HepG2 (cell line): ENCODE measurements around the gene SULT2B1. TPM values are rescaled to one million over a fixed set of nuclear protein-coding genes. Genes with fewer than 3 reads are reported as not detected.
A peak's percentile ranks its signal among the peaks of the same experiment; 100 is the strongest.

ENCODE experiments used
- ATAC-seq: fragments of 200-7000 bp; cut with Tn5 transposase; 3 replicates; pipeline ENCODE4 v1.9.1; 2020; ENCODE audit warnings: mild to moderate bottlenecking, moderate library complexity
- BruUV-seq: library from RNA; stranded (reverse); fragments of 400-500 nt; replicated peaks from 2 replicates; lab custom pipeline; 2021; lab: Mats Ljungman, UMichigan
- CTCF ChIA-PET: fragments of 300-600 bp; formaldehyde crosslinking; extraction: SDS; loops from one replicate; lab custom pipeline; 2021; ENCODE audit warnings: low total read pairs, inconsistent platforms, low intra/inter-chr PET ratio; lab: Yijun Ruan, JAX
- POLR2A ChIA-PET: fragments of 350-600 bp; sonication (Branson Sonifier 250); formaldehyde crosslinking; loops from one replicate; lab custom pipeline; 2020; ENCODE audit warnings: antibody characterized with exemption, inconsistent platforms; lab: Yijun Ruan, JAX
- DNase-seq: peaks from one replicate; pipeline ENCODE4 v3.0.0-alpha.2; 2015; ENCODE audit warnings: low spot score
- FAIRE-seq: peaks from 3 replicates; lab custom pipeline; 2011; peaks lifted over from hg19 to GRCh38; lab: Jason Lieb, UNC
- H2AFZ ChIP-seq: one replicate; pipeline ENCODE4 v1.6.1; 2011; ENCODE audit warnings: low read length, inconsistent platforms
- H3K27ac ChIP-seq: fragments of 300-600 bp; 3 replicates; pipeline ENCODE4 v1.8.0; 2011; ENCODE audit warnings: mixed run types, mild to moderate bottlenecking, mixed read lengths, low read length, inconsistent platforms; ENCODE audit not compliant: insufficient read depth; ENCODE audit errors: extremely low read length
- H3K27me3 ChIP-seq, 2 experiments: fragments of 200-600 bp in 1 of 2; 2 replicates in 1 of 2; 3 replicates in 1 of 2; pipeline versions ENCODE4 v1.6.0 to v1.8.0; 2011; ENCODE audit warnings: low read length in 2 of 2, mild to moderate bottlenecking in 2 of 2, moderate library complexity in 2 of 2, inconsistent platforms in 1 of 2; ENCODE audit not compliant: insufficient read depth in 2 of 2, control insufficient read depth in 1 of 2
- H3K36me3 ChIP-seq, 2 experiments: fragments of 200-600 bp in 1 of 2; replicated peaks in 1 of 2; 2 replicates in 1 of 2; 3 replicates in 1 of 2; pipeline versions ENCODE4 v1.5.1 to v1.8.0; 2011; ENCODE audit warnings: low read length in 2 of 2, inconsistent platforms in 1 of 2; ENCODE audit not compliant: insufficient read depth in 2 of 2, control insufficient read depth in 1 of 2
- H3K4me1 ChIP-seq: 2 replicates; pipeline ENCODE4 v1.5.1; 2012; ENCODE audit warnings: low read length, inconsistent platforms; ENCODE audit not compliant: insufficient read depth
- H3K4me2 ChIP-seq: 2 replicates; pipeline ENCODE4 v1.6.0; 2011; ENCODE audit warnings: low read depth, low read length, inconsistent platforms
- H3K4me3 ChIP-seq, 3 experiments: fragments of 200-600 bp in 1 of 3; sonication (generic), shearing (Covaris generic) in 1 of 3; replicated peaks in 1 of 3; 2 replicates each; pipeline ENCODE4 v1.5.1; 2011 to 2016; ENCODE audit warnings: low read length in 3 of 3, inconsistent platforms in 2 of 3, low read depth in 2 of 3, mild to moderate bottlenecking in 2 of 3, control low read depth in 1 of 3, mixed read lengths in 1 of 3; ENCODE audit not compliant: insufficient read depth in 1 of 3
- H3K79me2 ChIP-seq: one replicate; pipeline ENCODE4 v1.6.1; 2011; ENCODE audit warnings: low read length, inconsistent platforms; ENCODE audit not compliant: insufficient read depth
- H3K9ac ChIP-seq: 2 replicates; pipeline ENCODE4 v1.6.0; 2011; ENCODE audit warnings: mild to moderate bottlenecking, low read depth, low read length, inconsistent platforms; ENCODE audit not compliant: insufficient read depth
- H3K9me3 ChIP-seq: 2 replicates; pipeline ENCODE4 v1.5.1; 2012; ENCODE audit warnings: mild to moderate bottlenecking, low read length
- H4K20me1 ChIP-seq: 2 replicates; pipeline ENCODE4 v1.6.0; 2011; ENCODE audit warnings: inconsistent platforms, mild to moderate bottlenecking, low read length, moderate library complexity; ENCODE audit not compliant: insufficient read depth
- CC2D1A ChIP-seq: sonication (generic); formaldehyde crosslinking; IDR thresholded peaks from 2 replicates; pipeline ENCODE4 v1.8.1; 2023; ENCODE audit warnings: mild to moderate bottlenecking, missing genetic modification reagents
- HMG20B ChIP-seq: conservative IDR thresholded peaks from 2 replicates; pipeline ENCODE4 v1.6.1; 2016; ENCODE audit warnings: missing genetic modification reagents, missing compliant biosample characterization
- KAT8 ChIP-seq: IDR thresholded peaks from 2 replicates; pipeline ENCODE4 v1.6.1; 2016; ENCODE audit warnings: missing genetic modification reagents, missing compliant biosample characterization
- KMT2B ChIP-seq: IDR thresholded peaks from 2 replicates; pipeline ENCODE4 v1.6.1; 2016; ENCODE audit warnings: missing genetic modification reagents, missing compliant biosample characterization
- MAFK ChIP-seq, 2 experiments: IDR thresholded peaks in 1 of 2; conservative IDR thresholded peaks in 1 of 2; 2 replicates each; pipeline ENCODE4 v1.6.1; 2011; ENCODE audit warnings: improper control_type of control experiment in 2 of 2, low read length in 2 of 2
- MTA3 ChIP-seq: sonication (generic); formaldehyde crosslinking; IDR thresholded peaks from 2 replicates; pipeline ENCODE4 v1.4.0; 2020; ENCODE audit warnings: missing genetic modification reagents
- MXD4 ChIP-seq: IDR thresholded peaks from 2 replicates; pipeline ENCODE4 v1.6.1; 2016; ENCODE audit warnings: mild to moderate bottlenecking, missing biosample characterization, missing genetic modification reagents
- POLR2A ChIP-seq, 2 experiments: IDR thresholded peaks; 2 replicates each; pipeline ENCODE4 v1.6.1; 2011; ENCODE audit warnings: low read depth in 2 of 2, low read length in 2 of 2, mild to moderate bottlenecking in 1 of 2, moderate library complexity in 1 of 2; ENCODE audit not compliant: insufficient read depth in 1 of 2
- ZNF670 ChIP-seq: sonication (generic); formaldehyde crosslinking; IDR thresholded peaks from 2 replicates; pipeline ENCODE4 v1.8.0; 2022; ENCODE audit warnings: mild to moderate bottlenecking, missing genetic modification reagents, borderline replicate concordance
- ZNF782 ChIP-seq: sonication (generic); formaldehyde crosslinking; IDR thresholded peaks from 2 replicates; pipeline ENCODE4 v1.4.0; 2020; ENCODE audit warnings: missing genetic modification reagents, mild to moderate bottlenecking, borderline replicate concordance
- WGBS: methylation state at CpG from one replicate; pipeline ENCODE4 v1.1.6; 2017; ENCODE audit warnings: low lambda C conversion rate; 5-methylcytosine and 5-hydroxymethylcytosine counted together
- in situ Hi-C: cut with HindIII; loops from 2 replicates; pipeline ENCODE4 v1.10.0; 2017; ENCODE audit warnings: low pct_unique_long_range_greater_than_20kb; ENCODE audit not compliant: extremely low pct_ligation_motif_present
- intact Hi-C: fragments of 100-400 bp; cut with micrococcal nuclease; formaldehyde crosslinking; loops from one replicate; pipeline ENCODE4 v1.10.0; 2022; ENCODE audit not compliant: unreplicated experiment
- polyA plus RNA-seq, 8 experiments: library from polyadenylated mRNA; depleted of rRNA in 3 of 8; stranded (reverse) in 7 of 8; unstranded in 1 of 8; fragments of >200 nt; fragmentation: Illumina TruSeq in 4 of 8; extraction: Trizol in 4 of 8; gene quantifications; 2 replicates each; pipeline versions ENCODE4 v1.2.1 to v1.2.3, GENCODE V29; 2011 to 2016; ENCODE audit warnings: low read depth in 4 of 8, missing spikeins in 1 of 8, mixed read lengths in 1 of 8; ENCODE audit not compliant: insufficient read depth in 1 of 8
- total RNA-seq, 5 experiments: library from RNA; depleted of rRNA; stranded (reverse); fragments of >200 nt; fragmentation: Illumina TruSeq; extraction: Trizol; gene quantifications; 2 replicates each; pipeline ENCODE4 v1.2.3, GENCODE V29; 2016; ENCODE audit warnings: low read depth in 1 of 5
- TF ChIP-seq, protein P1 (sequence below): sonication (generic); formaldehyde crosslinking; IDR thresholded peaks from 2 replicates; pipeline ENCODE4 v1.4.0; 2020; ENCODE audit warnings: mild to moderate bottlenecking, missing genetic modification reagents
- TF ChIP-seq, protein P2 (sequence below): sonication (generic); formaldehyde crosslinking; conservative IDR thresholded peaks from 2 replicates; pipeline ENCODE4 v1.5.0; 2020; ENCODE audit warnings: missing genetic modification reagents
- TF ChIP-seq, protein P3 (sequence below): IDR thresholded peaks from 2 replicates; pipeline ENCODE4 v1.6.1; 2016; ENCODE audit warnings: mild to moderate bottlenecking

SULT2B1 gene
- total and polyA plus RNA-seq, 2 of the 13 experiments (the other 11 are each of a cell fraction or from before 2014, with no cell fraction given) = 0.13 TPM; not detected in 1

DNA sequence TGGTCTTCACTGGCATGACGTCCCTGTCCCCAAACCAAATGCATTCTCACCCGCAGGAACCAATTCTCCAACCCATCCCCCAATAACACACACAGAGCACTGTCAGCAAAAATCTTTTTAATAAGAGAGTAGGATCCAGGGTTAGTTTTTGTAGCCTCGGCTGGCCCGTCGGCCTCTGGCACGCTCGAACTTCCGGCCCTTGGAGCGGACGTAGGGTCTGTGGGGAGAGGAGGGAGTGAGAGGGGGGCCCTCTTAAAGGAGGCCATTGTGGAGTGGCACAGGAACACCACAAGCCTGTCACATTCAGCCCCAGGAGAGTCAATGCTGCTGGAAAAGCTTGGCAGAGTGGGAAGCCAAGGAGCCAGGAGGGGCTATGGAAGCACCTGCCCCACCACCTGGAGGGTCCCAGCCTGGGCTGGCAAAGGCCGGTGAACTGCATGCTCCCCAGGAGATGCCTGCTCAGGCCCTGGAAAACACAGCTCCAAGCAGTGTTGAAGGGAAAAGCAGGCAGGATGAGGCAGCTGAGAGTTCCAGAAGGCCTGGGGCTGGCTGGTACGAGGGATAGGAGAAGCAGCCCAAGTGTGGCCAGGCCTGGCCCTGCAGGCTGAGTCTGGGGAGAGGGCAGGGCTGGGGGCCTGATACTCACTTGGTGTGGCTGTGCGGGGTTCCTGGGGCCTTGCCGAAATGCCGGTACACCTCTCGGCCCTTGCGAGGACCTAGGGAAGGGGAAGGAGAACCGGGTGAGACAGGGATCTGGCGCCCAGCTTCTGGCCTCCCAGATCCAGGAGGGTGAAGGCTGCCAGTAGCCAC lies 63.5 kb downstream of the SULT2B1 start:
- no peak overlapping the region for H3K4me3 ChIP-seq
- peaks cover 38% of the 10 kb centered on the region for H4K20me1 ChIP-seq
- no peaks in the 10 kb centered on the region for H3K9me3 ChIP-seq
- no peaks in the 10 kb centered on the region; a peak in 1 of 5 replicates for H3K27me3 ChIP-seq
- DNase-seq = no peak
- no peak overlapping the region for H3K9ac ChIP-seq
- POLR2A ChIA-PET = interaction anchor here (1.2 to 1.3 kb wide), 2 partner anchors 9 to 16 kb away, joined by 3 read pairs; no protein-coding TSS in a partner anchor
- FAIRE-seq = no peak
- ATAC-seq = no peak
- intact Hi-C loops = no loop called here
- H3K79me2 ChIP-seq = peaks cover 33% of the 10 kb centered on the region
- no peak overlapping the region for H3K27ac ChIP-seq
- TF ChIP-seq POLR2A (IDR thresholded peaks at IDR 0.05; ENCODE audit: insufficient read depth in 1 of 2, low read depth in 2 of 2, low read length in 2 of 2) (0 out of 4 replicates have a peak, but pooled peaks of 1 of the 2 experiments have one; percentile 12), MTA3 (CRISPR knock-in tag) (no peak), MAFK (conservative IDR thresholded peaks at IDR 0.05 in 1 of 2, IDR thresholded peaks at IDR 0.05 in 1 of 2; ENCODE audit: low read length in 2 of 2) (peak; percentile 41 to 65; a peak in 3 of 4 replicates)
- TF ChIP-seq, protein P1, sequence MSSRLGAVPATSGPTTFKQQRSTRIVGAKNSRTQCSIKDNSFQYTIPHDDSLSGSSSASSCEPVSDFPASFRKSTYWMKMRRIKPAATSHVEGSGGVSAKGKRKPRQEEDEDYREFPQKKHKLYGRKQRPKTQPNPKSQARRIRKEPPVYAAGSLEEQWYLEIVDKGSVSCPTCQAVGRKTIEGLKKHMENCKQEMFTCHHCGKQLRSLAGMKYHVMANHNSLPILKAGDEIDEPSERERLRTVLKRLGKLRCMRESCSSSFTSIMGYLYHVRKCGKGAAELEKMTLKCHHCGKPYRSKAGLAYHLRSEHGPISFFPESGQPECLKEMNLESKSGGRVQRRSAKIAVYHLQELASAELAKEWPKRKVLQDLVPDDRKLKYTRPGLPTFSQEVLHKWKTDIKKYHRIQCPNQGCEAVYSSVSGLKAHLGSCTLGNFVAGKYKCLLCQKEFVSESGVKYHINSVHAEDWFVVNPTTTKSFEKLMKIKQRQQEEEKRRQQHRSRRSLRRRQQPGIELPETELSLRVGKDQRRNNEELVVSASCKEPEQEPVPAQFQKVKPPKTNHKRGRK (CRISPR knock-in tag) = no peak
- in situ Hi-C loops = no loop called here
- peaks cover 15 to 28% of the 10 kb centered on the region in 2 experiments for H3K36me3 ChIP-seq
- H3K4me1 ChIP-seq = peaks cover 44% of the 10 kb centered on the region
- 94% methylated on average over 13 of the region's 19 CpGs for WGBS
- H2AFZ ChIP-seq = no peak overlapping the region
- no peak overlapping the region for H3K4me2 ChIP-seq
- CTCF ChIA-PET = no interaction called here
- BruUV-seq = no TSS peak

DNA sequence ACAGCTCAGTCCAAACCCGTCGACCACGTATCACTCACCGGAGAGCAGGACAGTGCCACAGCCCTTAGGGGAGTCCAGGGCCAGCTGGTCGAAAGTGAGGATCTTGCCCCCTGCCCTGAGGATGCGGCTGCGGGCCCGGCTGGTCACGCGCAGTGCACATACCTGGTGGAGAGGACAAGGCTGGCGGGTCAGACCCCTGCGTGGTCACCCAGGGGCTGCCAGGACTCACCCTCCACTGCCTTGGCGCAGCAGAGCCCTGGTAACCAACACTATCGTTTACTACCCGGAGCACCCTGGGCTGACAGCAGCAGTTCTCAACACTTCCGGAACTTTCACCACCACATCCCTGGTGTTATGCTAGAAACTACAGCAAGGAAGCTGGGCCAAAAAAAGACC lies 64.1 kb downstream of the SULT2B1 start:
- WGBS = 93% methylated on average over 5 of the region's 16 CpGs
- H3K4me3 ChIP-seq = no peak overlapping the region
- in situ Hi-C loops = no loop called here
- no peaks in the 10 kb centered on the region for H3K9me3 ChIP-seq
- FAIRE-seq (no peak), ATAC-seq (no peak), DNase-seq (no peak)
- no peak overlapping the region for H3K27ac ChIP-seq
- H3K27me3 ChIP-seq = no peaks in the 10 kb centered on the region; a peak in 1 of 5 replicates
- H3K4me2 ChIP-seq = no peak overlapping the region
- peaks cover 15 to 28% of the 10 kb centered on the region in 2 experiments for H3K36me3 ChIP-seq
- peaks cover 38% of the 10 kb centered on the region for H4K20me1 ChIP-seq
- POLR2A ChIA-PET = interaction anchor here (1.2 kb wide), 1 partner anchor 15 kb away, joined by 3 read pairs; no protein-coding TSS in a partner anchor
- CTCF ChIA-PET = no interaction called here
- no TSS peak for BruUV-seq
- intact Hi-C loops = no loop called here
- H3K9ac ChIP-seq = no peak overlapping the region
- H2AFZ ChIP-seq = no peak overlapping the region
- peaks cover 44% of the 10 kb centered on the region for H3K4me1 ChIP-seq
- peaks cover 33% of the 10 kb centered on the region for H3K79me2 ChIP-seq
- TF ChIP-seq ZNF670 (CRISPR knock-in tag) = no peak
- no peak for TF ChIP-seq ZNF782 (CRISPR knock-in tag)
- TF ChIP-seq KMT2B = no peak
- TF ChIP-seq, protein P2, sequence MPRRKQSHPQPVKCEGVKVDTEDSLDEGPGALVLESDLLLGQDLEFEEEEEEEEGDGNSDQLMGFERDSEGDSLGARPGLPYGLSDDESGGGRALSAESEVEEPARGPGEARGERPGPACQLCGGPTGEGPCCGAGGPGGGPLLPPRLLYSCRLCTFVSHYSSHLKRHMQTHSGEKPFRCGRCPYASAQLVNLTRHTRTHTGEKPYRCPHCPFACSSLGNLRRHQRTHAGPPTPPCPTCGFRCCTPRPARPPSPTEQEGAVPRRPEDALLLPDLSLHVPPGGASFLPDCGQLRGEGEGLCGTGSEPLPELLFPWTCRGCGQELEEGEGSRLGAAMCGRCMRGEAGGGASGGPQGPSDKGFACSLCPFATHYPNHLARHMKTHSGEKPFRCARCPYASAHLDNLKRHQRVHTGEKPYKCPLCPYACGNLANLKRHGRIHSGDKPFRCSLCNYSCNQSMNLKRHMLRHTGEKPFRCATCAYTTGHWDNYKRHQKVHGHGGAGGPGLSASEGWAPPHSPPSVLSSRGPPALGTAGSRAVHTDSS = no peak
- TF ChIP-seq POLR2A (IDR thresholded peaks at IDR 0.05; ENCODE audit: insufficient read depth in 1 of 2, low read depth in 2 of 2, low read length in 2 of 2) = peak in 1 of 2 experiments; percentile 28; a peak in 2 of 4 replicates
- TF ChIP-seq KAT8 = no peak
- TF ChIP-seq, protein P3, sequence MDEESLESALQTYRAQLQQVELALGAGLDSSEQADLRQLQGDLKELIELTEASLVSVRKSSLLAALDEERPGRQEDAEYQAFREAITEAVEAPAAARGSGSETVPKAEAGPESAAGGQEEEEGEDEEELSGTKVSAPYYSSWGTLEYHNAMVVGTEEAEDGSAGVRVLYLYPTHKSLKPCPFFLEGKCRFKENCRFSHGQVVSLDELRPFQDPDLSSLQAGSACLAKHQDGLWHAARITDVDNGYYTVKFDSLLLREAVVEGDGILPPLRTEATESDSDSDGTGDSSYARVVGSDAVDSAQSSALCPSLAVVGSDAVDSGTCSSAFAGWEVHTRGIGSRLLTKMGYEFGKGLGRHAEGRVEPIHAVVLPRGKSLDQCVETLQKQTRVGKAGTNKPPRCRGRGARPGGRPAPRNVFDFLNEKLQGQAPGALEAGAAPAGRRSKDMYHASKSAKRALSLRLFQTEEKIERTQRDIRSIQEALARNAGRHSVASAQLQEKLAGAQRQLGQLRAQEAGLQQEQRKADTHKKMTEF (CRISPR knock-in tag) = no peak
- TF ChIP-seq HMG20B (CRISPR knock-in tag) = no peak
- TF ChIP-seq CC2D1A (CRISPR knock-in tag) = no peak
- no peak for TF ChIP-seq MXD4 (CRISPR knock-in tag)
